Tibial artery (tissue), 4 donors: ENCODE results near the gene PSMG2.

ENCODE experiments used
- DNase-seq, 2 donors: peaks; one replicate each; pipeline ENCODE4 v3.0.0-alpha.2; 2019
- H3K27ac ChIP-seq, 2 donors: fragments of 200-600 bp; sonication (generic) in 1 of 2; 1 replicate in 1 of 2; 2 replicates in 1 of 2; pipeline ENCODE4 v1.5.1; 2018 to 2019; ENCODE audit warnings: mild to moderate bottlenecking in 1 of 2
- H3K27me3 ChIP-seq, 2 donors: fragments of 200-600 bp; sonication (generic) in 1 of 2; one replicate each; pipeline versions ENCODE4 v1.5.1 to v1.6.0; 2016 to 2019
- H3K36me3 ChIP-seq, 3 donors: fragments of 200-600 bp; sonication (generic) in 2 of 3; one replicate each; pipeline ENCODE4 v1.5.1; 2016 to 2019; ENCODE audit warnings: mild to moderate bottlenecking in 2 of 3
- H3K4me1 ChIP-seq, 4 donors: fragments of 200-600 bp; sonication (generic) in 2 of 4; 1 replicate in 3 of 4; 2 replicates in 1 of 4; pipeline ENCODE4 v1.5.1; 2016 to 2019
- H3K4me3 ChIP-seq, 2 donors: fragments of 200-600 bp; sonication (generic) in 1 of 2; 1 replicate in 1 of 2; 2 replicates in 1 of 2; pipeline ENCODE4 v1.5.1; 2018 to 2019; ENCODE audit warnings: mild to moderate bottlenecking in 2 of 2
- H3K9me3 ChIP-seq, 3 donors: fragments of 200-600 bp; sonication (generic) in 1 of 3; one replicate each; pipeline ENCODE4 v1.5.1; 2016 to 2019
- intact Hi-C: fragments of 100-400 bp; cut with DNase I; formaldehyde crosslinking; loops from one replicate; pipeline ENCODE4 v1.15.0; 2023; ENCODE audit warnings: low total_unique reads
- TF ChIP-seq, protein P1 (sequence below), 2 experiments: fragments of 200-600 bp in 1 of 2; fragments of 450-650 bp in 1 of 2; IDR thresholded peaks; one replicate each; pipeline ENCODE4 v1.5.1; 2017 to 2019; ENCODE audit warnings: antibody characterized with exemption in 2 of 2, mild to moderate bottlenecking in 1 of 2, moderate library complexity in 1 of 2

The PSMG2 gene

GRCh38 chr18:12686100-12686499, 16.7 kb upstream of the PSMG2 start:
- no peak for DNase-seq
- H3K27ac ChIP-seq, result no peak overlapping the region

DNA sequence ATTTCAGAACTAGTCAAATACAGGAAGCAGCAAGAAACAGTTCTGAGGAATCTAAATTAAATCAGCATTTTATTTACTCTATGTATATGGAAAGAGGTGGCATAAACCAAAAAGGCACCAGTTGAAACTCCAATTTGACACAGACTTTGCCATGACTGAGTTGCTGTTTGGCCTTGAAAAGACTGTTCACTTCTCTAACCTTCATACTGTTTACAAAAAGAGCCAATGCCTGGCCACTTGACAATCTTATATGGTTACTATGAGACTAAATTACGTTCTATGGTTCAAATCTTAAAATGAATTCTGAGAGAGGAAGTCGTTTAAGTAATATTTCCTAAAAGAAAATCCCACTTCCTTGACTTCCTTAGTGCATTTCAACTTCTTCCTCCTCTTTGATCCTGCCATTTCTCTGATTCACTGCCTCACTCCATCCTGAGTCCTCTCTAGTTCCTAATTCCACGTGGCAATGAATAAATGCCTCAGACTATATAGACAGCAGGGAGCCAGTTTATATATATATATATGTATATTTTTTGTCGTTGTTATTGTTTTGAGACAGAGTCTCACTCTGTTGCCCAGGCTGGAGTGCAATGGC, 13.5 kb upstream of the PSMG2 start:
- Histone ChIP-seq H3K36me3 (peaks cover 0 to 56% (median 15%) of the 10 kb centered on the region in 3 donors), H3K4me3 (no peak overlapping the region), H3K27me3 (no peaks in the 10 kb centered on the region), H3K4me1 (no peaks in the 10 kb centered on the region), H3K9me3 (no peaks in the 10 kb centered on the region), H3K27ac (no peak overlapping the region)
- no peak for DNase-seq
- intact Hi-C loops, result no loop called here
- TF ChIP-seq, protein P1, sequence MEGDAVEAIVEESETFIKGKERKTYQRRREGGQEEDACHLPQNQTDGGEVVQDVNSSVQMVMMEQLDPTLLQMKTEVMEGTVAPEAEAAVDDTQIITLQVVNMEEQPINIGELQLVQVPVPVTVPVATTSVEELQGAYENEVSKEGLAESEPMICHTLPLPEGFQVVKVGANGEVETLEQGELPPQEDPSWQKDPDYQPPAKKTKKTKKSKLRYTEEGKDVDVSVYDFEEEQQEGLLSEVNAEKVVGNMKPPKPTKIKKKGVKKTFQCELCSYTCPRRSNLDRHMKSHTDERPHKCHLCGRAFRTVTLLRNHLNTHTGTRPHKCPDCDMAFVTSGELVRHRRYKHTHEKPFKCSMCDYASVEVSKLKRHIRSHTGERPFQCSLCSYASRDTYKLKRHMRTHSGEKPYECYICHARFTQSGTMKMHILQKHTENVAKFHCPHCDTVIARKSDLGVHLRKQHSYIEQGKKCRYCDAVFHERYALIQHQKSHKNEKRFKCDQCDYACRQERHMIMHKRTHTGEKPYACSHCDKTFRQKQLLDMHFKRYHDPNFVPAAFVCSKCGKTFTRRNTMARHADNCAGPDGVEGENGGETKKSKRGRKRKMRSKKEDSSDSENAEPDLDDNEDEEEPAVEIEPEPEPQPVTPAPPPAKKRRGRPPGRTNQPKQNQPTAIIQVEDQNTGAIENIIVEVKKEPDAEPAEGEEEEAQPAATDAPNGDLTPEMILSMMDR (IDR thresholded peaks at IDR 0.05), result no peak

More at GRCh38 chr18:12686100-12686499, 16.7 kb upstream of the PSMG2 start:
- Histone ChIP-seq H3K27me3 (no peaks in the 10 kb centered on the region), H3K4me1 (no peaks in the 10 kb centered on the region), H3K36me3 (peaks cover 0 to 43% (median 7%) of the 10 kb centered on the region in 3 donors), H3K4me3 (no peak overlapping the region), H3K9me3 (no peaks in the 10 kb centered on the region)
- TF ChIP-seq, protein P1 (IDR thresholded peaks at IDR 0.05), result no peak
- intact Hi-C loops, result no loop called here

DNA sequence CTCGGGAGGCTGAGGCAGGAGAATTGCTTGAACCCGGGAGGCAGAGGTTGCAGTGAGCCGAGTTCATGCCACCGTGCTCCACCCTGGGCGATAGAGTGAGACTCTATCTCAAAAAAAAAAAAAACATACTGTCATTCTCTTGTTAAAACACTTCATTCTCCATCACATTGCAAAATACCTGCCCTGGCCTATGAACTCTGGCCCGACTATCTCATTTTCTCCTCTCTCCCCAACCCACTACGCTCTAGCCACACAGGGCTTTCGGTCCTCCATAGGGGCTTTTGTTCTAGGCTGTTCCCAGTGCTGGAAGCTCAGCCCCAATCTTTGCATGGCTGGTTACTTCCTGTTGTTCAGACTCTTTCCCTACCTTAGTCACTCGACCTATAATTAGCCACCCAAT, 10.6 kb upstream of the PSMG2 start:
- intact Hi-C loops, result no loop called here
- TF ChIP-seq, protein P1 (IDR thresholded peaks at IDR 0.05), result no peak
- peaks cover 0 to 49% (median 8%) of the 10 kb centered on the region in 3 donors for H3K36me3 ChIP-seq

GRCh38 chr18:12694032-12694431, 8.8 kb upstream of the PSMG2 start:
- no peak overlapping the region for H3K4me3 ChIP-seq
- H3K4me1 ChIP-seq, result no peaks in the 10 kb centered on the region
- intact Hi-C loops, result no loop called here
- H3K27ac ChIP-seq, result no peak overlapping the region
- H3K9me3 ChIP-seq, result no peaks in the 10 kb centered on the region
- H3K36me3 ChIP-seq, result peaks cover 0 to 49% (median 13%) of the 10 kb centered on the region in 3 donors
- TF ChIP-seq, protein P1 (IDR thresholded peaks at IDR 0.05), result no peak
- DNase-seq, result no peak
- H3K27me3 ChIP-seq, result no peaks in the 10 kb centered on the region

More for the DNA sequence above, 10.6 kb upstream of the PSMG2 start:
- no peaks in the 10 kb centered on the region for H3K27me3 ChIP-seq
- no peak for DNase-seq
- no peaks in the 10 kb centered on the region for H3K9me3 ChIP-seq
- H3K27ac ChIP-seq, result no peak overlapping the region
- H3K4me3 ChIP-seq, result no peak overlapping the region
- H3K4me1 ChIP-seq, result no peaks in the 10 kb centered on the region

DNA sequence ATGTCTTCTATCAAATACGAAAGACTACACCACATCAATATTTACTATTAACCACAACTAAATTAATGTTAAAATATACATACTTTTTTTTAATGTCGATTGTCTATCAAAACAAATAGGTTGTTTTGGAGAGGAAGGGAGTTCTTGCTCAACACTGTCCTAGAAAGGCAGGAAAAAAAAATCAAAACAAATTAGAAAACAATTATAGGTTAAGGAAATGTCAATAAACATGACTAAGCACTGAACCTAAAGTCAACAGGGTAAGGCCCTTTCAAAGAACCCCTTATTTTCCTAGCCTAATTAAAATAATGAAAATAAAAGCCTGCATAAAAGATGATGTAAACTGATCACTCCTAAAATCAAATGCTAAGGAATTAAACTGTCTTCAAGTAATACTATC, 3.1 kb upstream of the PSMG2 start:
- DNase-seq, result no peak

More for the DNA sequence above, 3.1 kb upstream of the PSMG2 start:
- Histone ChIP-seq H3K36me3 (peaks cover 4 to 14% (median 8%) of the 10 kb centered on the region in 3 donors), H3K27me3 (no peaks in the 10 kb centered on the region), H3K4me1 (peaks cover 0 to 28% (median 20%) of the 10 kb centered on the region in 4 donors), H3K4me3 (no peak overlapping the region), H3K9me3 (no peaks in the 10 kb centered on the region), H3K27ac (no peak overlapping the region)
- TF ChIP-seq, protein P1 (IDR thresholded peaks at IDR 0.05), result no peak
- intact Hi-C loops, result no loop called here
